Astrocyte of the cerebellum (primary cell): ENCODE results near the gene APOH.

Source experiments
- DNase-seq: peaks from one replicate; pipeline ENCODE4 v3.0.0-alpha.2; 2011; ENCODE audit warnings: low read depth
- H3K4me3 ChIP-seq: 2 replicates; pipeline ENCODE4 v1.5.1; 2011; ENCODE audit warnings: mild to moderate bottlenecking, low read depth, low read length, moderate library complexity
- CTCF ChIP-seq: IDR thresholded peaks from 2 replicates; pipeline ENCODE4 v1.5.1; 2012; ENCODE audit warnings: low read length, low read depth, moderate library complexity, mild to moderate bottlenecking; ENCODE audit errors: missing control alignments
- in situ Hi-C: cut with HindIII; loops from 2 replicates; pipeline ENCODE4 v1.10.0; 2017; ENCODE audit warnings: low sequenced_read_pairs

The APOH gene

DNA sequence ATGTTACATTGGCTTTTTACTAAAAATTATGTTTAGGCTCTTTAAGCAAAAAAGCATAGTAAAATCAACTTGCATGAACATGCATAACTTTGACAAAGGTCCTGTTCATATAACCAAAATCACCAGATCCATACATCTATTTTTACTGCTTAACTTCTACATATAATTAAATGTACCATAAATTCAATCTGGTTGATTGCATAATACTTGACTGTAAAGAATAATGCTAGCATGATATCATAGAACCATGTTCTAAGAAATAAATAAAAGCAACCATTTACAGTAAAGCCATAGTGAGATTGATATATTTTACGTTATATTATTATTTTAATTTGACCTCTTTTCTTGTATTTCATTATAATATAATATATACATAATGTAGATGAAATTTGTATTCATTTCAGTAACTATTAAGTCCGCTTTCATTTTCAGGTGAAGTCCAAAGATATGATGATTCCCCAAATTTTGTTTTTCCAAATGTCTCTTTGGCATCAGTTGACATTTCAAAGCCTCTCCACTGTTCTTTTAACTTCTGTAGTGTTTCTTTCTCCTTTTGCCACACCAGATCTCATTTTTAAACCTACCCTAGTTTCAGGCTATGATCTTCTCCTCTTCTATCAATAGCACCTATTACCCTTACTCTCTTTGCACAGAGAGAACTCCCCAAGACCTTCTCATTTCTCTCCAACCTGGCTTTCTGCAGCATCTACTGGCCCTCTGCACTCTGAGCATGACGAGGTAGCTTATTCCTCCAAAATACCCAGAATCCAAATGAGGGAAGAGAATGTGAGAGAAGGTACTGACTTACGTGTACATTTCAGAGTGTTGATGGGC lies 1.8 kb downstream of the APOH start:
- in situ Hi-C loops, result no loop called here
- no peak for TF ChIP-seq CTCF
- DNase-seq, result no peak
- no peak overlapping the region for H3K4me3 ChIP-seq

- no peak for TF ChIP-seq CTCF
- DNase-seq, result no peak
- in situ Hi-C loops, result no loop called here
- no peak overlapping the region for H3K4me3 ChIP-seq
Observed at GRCh38 chr17:66222798-66223350, 6.3 kb downstream of the APOH start.

- DNase-seq, result no peak
- TF ChIP-seq CTCF, result no peak
- in situ Hi-C loops, result no loop called here
- no peak overlapping the region for H3K4me3 ChIP-seq
Observed at GRCh38 chr17:66221755-66222530, 7.3 kb downstream of the APOH start.

DNA sequence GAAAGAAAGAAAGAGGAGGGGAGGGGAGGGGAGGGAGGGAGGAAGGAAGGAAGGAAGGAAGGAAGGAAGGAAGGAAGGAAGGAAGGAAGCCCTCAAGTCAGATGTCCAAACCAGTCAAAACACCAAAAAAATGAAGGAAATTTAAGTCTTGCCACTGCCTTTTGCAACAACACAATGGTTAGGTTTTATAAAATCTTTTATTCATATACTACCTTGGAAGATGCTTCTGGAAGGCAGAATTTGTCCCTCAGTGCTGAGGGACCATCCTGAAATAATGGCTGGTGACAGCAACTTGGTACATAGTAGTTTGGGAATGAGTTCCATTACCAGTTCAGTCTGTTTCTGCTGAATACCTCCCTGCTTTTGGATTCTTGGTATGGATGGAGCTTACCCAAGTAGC lies 7.9 kb downstream of the APOH start:
- in situ Hi-C loops, result no loop called here
- no peak for DNase-seq
- H3K4me3 ChIP-seq, result no peak overlapping the region
- TF ChIP-seq CTCF, result no peak

GRCh38 chr17:66220079-66220835 lies 9.0 kb downstream of the APOH start:
- TF ChIP-seq CTCF, result no peak
- no peak overlapping the region for H3K4me3 ChIP-seq
- no peak for DNase-seq
- in situ Hi-C loops, result no loop called here

DNA sequence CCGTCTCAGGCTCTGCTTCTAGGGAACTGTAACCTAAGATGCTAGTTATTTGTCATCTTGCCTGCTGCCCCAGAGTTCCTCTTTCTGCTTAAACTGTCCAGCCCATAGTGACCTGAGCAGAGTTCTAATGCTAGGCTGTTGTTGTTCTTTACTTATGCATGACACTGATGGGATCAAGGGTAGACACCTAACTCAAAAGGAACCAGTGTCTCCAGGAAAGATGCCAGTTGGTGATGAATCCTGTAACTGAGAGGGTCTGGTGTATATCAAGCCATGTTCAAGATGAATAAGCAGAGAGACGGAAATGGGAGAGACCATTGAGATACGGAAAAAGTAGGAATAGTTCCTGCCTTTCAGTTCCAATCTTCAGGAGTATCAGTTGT lies 13.7 kb downstream of the APOH start:
- TF ChIP-seq CTCF, result no peak
- in situ Hi-C loops, result no loop called here
- no peak overlapping the region for H3K4me3 ChIP-seq
- no peak for DNase-seq
